Activated T-helper 17 cell treated with anti-CD3 and anti-CD28 coated beads, Interleukin-2, amount 50 U/mL, for 72 hours (primary cell): ENCODE data around the gene CPSF3. TPM values are rescaled to one million over a fixed set of nuclear protein-coding genes. Genes with fewer than 3 reads are reported as not detected.

ENCODE experiments used
- ATAC-seq: fragments of 150-1000 bp; cut with Tn5 transposase; replicated peaks from 2 replicates; pipeline ENCODE4 v1.10.0; 2021; ENCODE audit warnings: mild to moderate bottlenecking, moderate library complexity
- H3K27ac Mint-ChIP-seq: one replicate; pipeline ENCODE4 v1.8.0; 2022; ENCODE audit warnings: mixed read lengths
- H3K27me3 Mint-ChIP-seq: one replicate; pipeline ENCODE4 v1.8.0; 2022; ENCODE audit warnings: mixed read lengths
- H3K36me3 Mint-ChIP-seq: one replicate; pipeline ENCODE4 v1.8.0; 2022; ENCODE audit warnings: low read depth, mild to moderate bottlenecking, mixed read lengths
- H3K4me1 Mint-ChIP-seq: one replicate; pipeline ENCODE4 v1.8.0; 2022; ENCODE audit warnings: mixed read lengths
- H3K4me3 Mint-ChIP-seq: one replicate; pipeline ENCODE4 v1.8.0; 2022; ENCODE audit warnings: mild to moderate bottlenecking, mixed read lengths
- H3K9me3 Mint-ChIP-seq: one replicate; pipeline ENCODE4 v1.8.0; 2022; ENCODE audit warnings: mixed read lengths
- total RNA-seq, 2 donors: library from RNA; stranded (reverse); gene quantifications; one replicate each; pipeline ENCODE4 v1.2.3, GENCODE V29; 2022

CPSF3 gene
- total RNA-seq, 2 donors from 2014 or later = 34.5 to 53.8 TPM

DNA sequence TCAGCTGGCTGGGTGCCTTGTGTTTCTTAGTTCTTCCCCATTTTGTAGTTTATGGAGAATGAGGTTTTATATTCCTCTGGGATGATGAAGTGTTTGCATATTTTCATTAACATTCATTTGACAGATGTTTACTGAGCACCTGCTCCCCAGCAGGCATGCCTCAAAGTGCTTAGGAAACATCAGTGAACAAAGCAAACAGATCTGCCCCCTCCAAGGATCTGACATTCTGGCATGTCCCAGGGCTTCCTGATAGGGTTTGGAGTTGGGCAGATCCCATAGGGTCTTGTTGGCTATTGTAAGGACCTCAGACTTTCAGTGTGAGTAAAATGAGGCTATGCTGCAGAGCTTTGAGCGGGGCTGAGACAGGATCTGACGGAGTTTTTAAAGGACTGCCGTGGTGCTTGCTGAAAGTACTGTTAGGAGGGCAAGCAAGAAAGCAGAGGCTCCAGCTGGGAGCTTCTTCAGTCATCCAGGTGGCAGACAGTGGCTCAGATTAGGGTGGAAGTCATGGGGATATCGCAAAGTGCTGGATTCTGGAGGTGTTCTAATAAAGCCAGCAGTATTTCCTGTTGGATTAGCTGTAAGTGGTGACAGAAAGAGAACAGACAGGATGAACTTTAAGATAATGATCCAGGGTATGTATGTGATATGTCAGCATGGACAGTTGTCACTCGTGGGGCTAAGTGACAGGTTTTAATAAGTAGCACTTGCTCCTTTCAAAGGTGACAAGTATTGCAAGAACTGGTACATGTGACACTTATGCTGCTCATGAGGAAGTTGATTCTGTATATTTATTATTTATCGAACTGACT is 39.6 kb downstream of the CPSF3 start:
- H3K4me1 Mint-ChIP-seq = peaks cover 10% of the 10 kb centered on the region
- peak; percentile 44 for ATAC-seq
- H3K27me3 Mint-ChIP-seq = no peaks in the 10 kb centered on the region
- H3K36me3 Mint-ChIP-seq = peaks cover 70% of the 10 kb centered on the region
- peak overlapping the region; percentile 70 for H3K27ac Mint-ChIP-seq
- peak overlapping the region; percentile 17 for H3K4me3 Mint-ChIP-seq
- H3K9me3 Mint-ChIP-seq = no peaks in the 10 kb centered on the region

- H3K36me3 Mint-ChIP-seq = peaks cover 69% of the 10 kb centered on the region
- no peaks in the 10 kb centered on the region for H3K9me3 Mint-ChIP-seq
- no peaks in the 10 kb centered on the region for H3K27me3 Mint-ChIP-seq
- peak overlapping the region; percentile 17 for H3K4me3 Mint-ChIP-seq
- H3K27ac Mint-ChIP-seq = peak overlapping the region; percentile 70
- peak; percentile 100 for ATAC-seq
- peaks cover 10% of the 10 kb centered on the region for H3K4me1 Mint-ChIP-seq
These were observed 40.2 kb downstream of the CPSF3 start for GRCh38 chr2:9463698-9464034.

DNA sequence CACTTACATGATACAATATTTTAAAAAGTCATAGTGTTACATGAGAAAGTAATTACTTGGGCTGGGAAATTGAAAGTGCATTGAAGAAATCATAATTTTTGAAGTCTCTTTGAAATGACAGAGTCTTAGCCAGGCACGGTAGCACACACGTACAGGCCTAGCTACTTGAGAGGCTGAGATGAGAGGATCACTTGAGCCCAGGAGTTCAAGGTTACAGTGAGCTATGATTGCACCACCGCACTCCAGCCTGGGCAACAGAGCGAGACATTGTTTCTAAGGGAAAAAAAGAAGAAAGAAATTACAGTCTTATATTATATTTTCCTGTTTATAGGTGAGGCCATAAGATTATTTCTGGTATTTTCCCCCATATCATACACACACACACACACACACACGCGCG is 41.7 kb downstream of the CPSF3 start:
- no peak for ATAC-seq
- no peak overlapping the region for H3K27ac Mint-ChIP-seq
- H3K36me3 Mint-ChIP-seq = peaks cover 69% of the 10 kb centered on the region
- H3K4me3 Mint-ChIP-seq = no peak overlapping the region
- H3K9me3 Mint-ChIP-seq = no peaks in the 10 kb centered on the region
- peaks cover 10% of the 10 kb centered on the region for H3K4me1 Mint-ChIP-seq
- no peaks in the 10 kb centered on the region for H3K27me3 Mint-ChIP-seq

GRCh38 chr2:9466147-9466683 is 42.8 kb downstream of the CPSF3 start:
- H3K9me3 Mint-ChIP-seq = no peaks in the 10 kb centered on the region
- H3K27me3 Mint-ChIP-seq = no peaks in the 10 kb centered on the region
- H3K4me1 Mint-ChIP-seq = peaks cover 10% of the 10 kb centered on the region
- no peak overlapping the region for H3K27ac Mint-ChIP-seq
- H3K36me3 Mint-ChIP-seq = peaks cover 69% of the 10 kb centered on the region
- ATAC-seq = no peak
- no peak overlapping the region for H3K4me3 Mint-ChIP-seq

- Mint-ChIP-seq H3K36me3 (peaks cover 70% of the 10 kb centered on the region), H3K9me3 (no peaks in the 10 kb centered on the region), H3K4me1 (peaks cover 10% of the 10 kb centered on the region), H3K4me3 (no peak overlapping the region), H3K27ac (no peak overlapping the region), H3K27me3 (no peaks in the 10 kb centered on the region)
- no peak for ATAC-seq
These were observed 44.2 kb downstream of the CPSF3 start for GRCh38 chr2:9467687-9468086.

- Mint-ChIP-seq H3K9me3 (no peaks in the 10 kb centered on the region), H3K36me3 (peaks cover 71% of the 10 kb centered on the region), H3K27ac (no peak overlapping the region), H3K27me3 (no peaks in the 10 kb centered on the region), H3K4me3 (no peak overlapping the region), H3K4me1 (peaks cover 10% of the 10 kb centered on the region)
- no peak for ATAC-seq
These were observed 47.8 kb downstream of the CPSF3 start for GRCh38 chr2:9471206-9471605.

- Mint-ChIP-seq H3K36me3 (peaks cover 73% of the 10 kb centered on the region), H3K27ac (no peak overlapping the region), H3K9me3 (no peaks in the 10 kb centered on the region), H3K4me3 (peak overlapping the region; percentile 73), H3K4me1 (peaks cover 21% of the 10 kb centered on the region), H3K27me3 (no peaks in the 10 kb centered on the region)
- ATAC-seq = no peak
These were observed 49.1 kb downstream of the CPSF3 start for GRCh38 chr2:9472511-9472910.

- H3K27me3 Mint-ChIP-seq = no peaks in the 10 kb centered on the region
- peaks cover 25% of the 10 kb centered on the region for H3K4me1 Mint-ChIP-seq
- peak overlapping the region; percentile 73 for H3K4me3 Mint-ChIP-seq
- no peaks in the 10 kb centered on the region for H3K9me3 Mint-ChIP-seq
- peak; percentile 17 for ATAC-seq
- peak overlapping the region; percentile 36 for H3K27ac Mint-ChIP-seq
- H3K36me3 Mint-ChIP-seq = peaks cover 76% of the 10 kb centered on the region
These were observed 50.0 kb downstream of the CPSF3 start for GRCh38 chr2:9473308-9473984.

GRCh38 chr2:9473985-9474360 is 50.5 kb downstream of the CPSF3 start:
- Mint-ChIP-seq H3K4me1 (peaks cover 29% of the 10 kb centered on the region), H3K9me3 (no peaks in the 10 kb centered on the region), H3K27ac (peak overlapping the region; percentile 36), H3K36me3 (peaks cover 76% of the 10 kb centered on the region), H3K4me3 (peak overlapping the region; percentile 73), H3K27me3 (no peaks in the 10 kb centered on the region)
- ATAC-seq = peak; percentile 61

GRCh38 chr2:9474361-9475057 is 51.1 kb downstream of the CPSF3 start, which contains the start of gene IAH1:
Gene IAH1, plus strand, starts transcription at chr2:9474551. Its CDS starts 16 bp downstream, at chr2:9474567.
- H3K27me3 Mint-ChIP-seq = no peaks in the 10 kb centered on the region
- peak within 1 kb of the TSS; percentile 85 for H3K27ac Mint-ChIP-seq
- H3K4me3 Mint-ChIP-seq = peak within 1 kb of the TSS; percentile 81
- peaks cover 76% of the 10 kb centered on the region for H3K36me3 Mint-ChIP-seq
- H3K4me1 Mint-ChIP-seq = peaks cover 29% of the 10 kb centered on the region
- no peaks in the 10 kb centered on the region for H3K9me3 Mint-ChIP-seq
- ATAC-seq = peak; percentile 83

- peak overlapping the region; percentile 81 for H3K4me3 Mint-ChIP-seq
- ATAC-seq = no peak
- H3K27ac Mint-ChIP-seq = peak overlapping the region; percentile 8
- peaks cover 78% of the 10 kb centered on the region for H3K36me3 Mint-ChIP-seq
- H3K27me3 Mint-ChIP-seq = no peaks in the 10 kb centered on the region
- H3K4me1 Mint-ChIP-seq = peaks cover 29% of the 10 kb centered on the region
- no peaks in the 10 kb centered on the region for H3K9me3 Mint-ChIP-seq
These were observed 54.5 kb downstream of the CPSF3 start for GRCh38 chr2:9477914-9478313.

DNA sequence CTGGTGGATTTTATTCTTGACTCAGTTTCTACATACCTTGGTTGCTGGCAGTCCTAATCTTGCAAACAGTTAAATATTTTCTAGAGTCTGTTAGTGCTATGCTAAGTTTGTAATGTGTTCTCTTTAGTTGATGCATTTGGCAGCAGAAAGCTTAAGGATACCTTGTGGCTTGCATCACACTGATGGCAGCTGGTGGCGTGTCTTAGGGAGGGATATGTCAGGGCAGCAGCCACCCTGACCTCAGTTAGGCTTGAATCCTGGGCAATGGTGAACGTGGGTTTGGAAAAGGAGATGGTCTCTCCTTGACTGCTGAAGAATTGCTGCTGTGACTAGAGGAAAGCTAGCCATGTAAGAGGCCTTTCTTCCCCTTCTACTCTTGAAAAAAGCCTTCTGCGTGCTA is 55.1 kb downstream of the CPSF3 start:
- peak overlapping the region; percentile 8 for H3K27ac Mint-ChIP-seq
- peaks cover 78% of the 10 kb centered on the region for H3K36me3 Mint-ChIP-seq
- ATAC-seq = no peak
- no peaks in the 10 kb centered on the region for H3K9me3 Mint-ChIP-seq
- H3K27me3 Mint-ChIP-seq = no peaks in the 10 kb centered on the region
- H3K4me1 Mint-ChIP-seq = peaks cover 24% of the 10 kb centered on the region
- peak overlapping the region; percentile 81 for H3K4me3 Mint-ChIP-seq

DNA sequence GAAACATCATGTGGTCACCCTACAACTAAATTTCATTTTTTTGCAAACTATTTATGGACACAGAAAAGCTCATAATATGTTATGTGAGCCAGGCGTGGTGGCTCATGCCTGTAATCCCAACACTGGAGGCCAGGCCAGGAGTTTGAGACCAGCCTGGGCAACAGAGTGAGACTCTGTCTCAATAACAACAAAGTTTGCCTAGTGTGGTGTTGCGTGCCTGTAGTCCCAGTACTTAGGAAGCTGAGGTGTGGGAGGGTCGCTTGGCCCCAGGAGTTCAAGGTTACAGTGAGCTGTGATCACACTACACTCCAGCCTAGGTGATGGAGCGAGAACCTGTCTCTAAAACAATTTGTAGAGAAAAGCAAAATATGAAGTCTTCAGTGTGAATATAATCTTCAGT is 56.7 kb downstream of the CPSF3 start:
- H3K4me3 Mint-ChIP-seq = no peak overlapping the region
- peaks cover 24% of the 10 kb centered on the region for H3K4me1 Mint-ChIP-seq
- ATAC-seq = no peak
- H3K9me3 Mint-ChIP-seq = no peaks in the 10 kb centered on the region
- no peaks in the 10 kb centered on the region for H3K27me3 Mint-ChIP-seq
- H3K36me3 Mint-ChIP-seq = peaks cover 94% of the 10 kb centered on the region
- H3K27ac Mint-ChIP-seq = peak overlapping the region; percentile 11

DNA sequence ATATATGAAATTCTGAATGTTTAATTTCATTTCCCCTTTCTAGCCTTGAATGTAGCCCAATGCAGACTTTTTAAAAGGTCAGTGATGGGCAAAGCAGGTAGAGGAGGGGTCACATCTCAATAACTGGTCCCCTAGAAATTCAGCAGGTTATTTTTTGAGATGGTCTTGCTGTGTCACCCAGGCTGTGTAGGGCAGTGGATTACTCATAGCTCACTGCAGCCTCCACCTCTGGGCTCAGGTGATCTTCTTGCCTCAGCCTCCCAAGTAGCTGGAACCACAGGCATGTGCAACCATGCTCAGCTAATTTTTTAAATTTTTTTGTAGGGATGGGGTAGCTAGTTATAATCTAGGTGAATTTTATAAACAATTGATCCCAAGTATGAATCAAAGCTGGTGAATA is 59.7 kb downstream of the CPSF3 start:
- H3K9me3 Mint-ChIP-seq = no peaks in the 10 kb centered on the region
- no peak overlapping the region for H3K4me3 Mint-ChIP-seq
- H3K36me3 Mint-ChIP-seq = peaks cover 99% of the 10 kb centered on the region
- H3K27me3 Mint-ChIP-seq = no peaks in the 10 kb centered on the region
- peak overlapping the region; percentile 61 for H3K27ac Mint-ChIP-seq
- no peak for ATAC-seq
- H3K4me1 Mint-ChIP-seq = peaks cover 7% of the 10 kb centered on the region
